Measurements from ENCODE around the gene HSPA4.
A peak's percentile ranks its signal among the peaks of the same experiment; 100 is the strongest.
"Not testable (repeated sequence)": the region's sequence is repeated elsewhere in the genome, so short reads cannot be mapped to it uniquely, and the experiment has no call there.

Gene HSPA4

DNA sequence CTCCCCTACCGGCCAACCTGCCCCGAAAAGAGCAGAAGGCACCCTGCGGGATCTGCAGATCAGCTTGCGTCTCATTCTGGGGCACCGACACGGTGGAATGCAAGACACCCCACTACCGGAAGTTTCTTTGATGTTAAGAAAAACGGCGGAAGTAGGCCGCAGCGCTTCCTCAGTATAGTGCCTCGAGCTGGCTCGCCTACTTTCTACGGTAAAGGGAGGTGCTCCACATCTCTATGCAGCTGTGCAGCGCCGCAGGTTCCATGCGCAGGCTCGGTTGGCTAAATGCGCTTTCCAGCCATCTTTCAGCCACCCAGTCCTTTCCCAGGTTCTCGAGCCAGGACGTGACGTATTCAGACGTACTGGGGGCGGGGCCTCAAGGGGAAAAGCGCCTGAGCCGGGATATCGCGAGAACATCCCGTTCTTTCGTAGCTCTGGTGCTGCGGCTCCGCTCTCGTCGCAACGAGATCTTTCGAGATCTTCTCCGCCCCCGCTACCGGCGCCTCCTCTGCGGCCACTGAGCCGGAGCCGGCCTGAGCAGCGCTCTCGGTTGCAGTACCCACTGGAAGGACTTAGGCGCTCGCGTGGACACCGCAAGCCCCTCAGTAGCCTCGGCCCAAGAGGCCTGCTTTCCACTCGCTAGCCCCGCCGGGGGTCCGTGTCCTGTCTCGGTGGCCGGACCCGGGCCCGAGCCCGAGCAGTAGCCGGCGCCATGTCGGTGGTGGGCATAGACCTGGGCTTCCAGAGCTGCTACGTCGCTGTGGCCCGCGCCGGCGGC is at the start of gene HSPA4:
TSS of gene HSPA4 (plus strand) at position 472 of the 775 bp plus-strand sequence. CDS start at position 710, 238 bp downstream.
- peak; percentile 96 for FAIRE-seq

DNA sequence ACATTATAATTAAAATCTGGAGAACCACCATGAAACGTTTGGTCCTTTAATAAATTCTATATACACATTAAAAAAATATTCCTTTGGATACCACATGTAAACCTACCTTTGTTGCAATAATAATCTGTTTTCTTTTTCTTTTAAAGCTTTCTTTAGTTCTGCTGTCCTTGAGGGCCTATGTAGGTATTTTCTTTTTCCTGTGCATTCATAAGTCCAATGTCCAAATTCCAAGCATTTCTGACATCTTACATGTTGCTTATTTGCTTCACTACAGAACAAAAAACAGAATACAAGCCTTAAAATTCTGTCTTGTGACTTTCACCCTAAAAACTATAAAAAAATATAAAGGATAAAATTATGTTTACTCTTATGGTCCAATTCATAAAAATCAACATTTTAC is 45.2 kb upstream of the HSPA4 start:
- no peak for FAIRE-seq

DNA sequence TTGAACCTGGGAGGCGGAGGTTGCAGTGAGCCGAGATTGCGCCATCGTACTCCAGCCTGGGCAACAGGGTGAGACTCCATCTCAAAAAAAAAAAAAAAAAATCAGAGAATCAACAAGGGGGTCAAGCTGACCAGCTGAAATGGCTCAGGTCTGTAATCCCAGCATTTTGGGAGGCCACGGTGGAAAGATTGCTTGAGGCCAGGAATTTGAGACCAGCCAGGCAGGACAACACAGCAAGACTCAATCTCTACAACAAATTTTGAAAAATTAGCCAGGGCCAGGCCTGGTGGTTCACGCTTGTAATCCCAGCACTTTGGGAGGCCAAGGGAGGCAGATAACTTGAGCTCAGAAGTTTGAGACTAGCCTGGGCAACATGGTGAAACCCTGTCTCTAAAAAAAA is 43.4 kb upstream of the HSPA4 start:
- FAIRE-seq: not testable (repeated sequence)

GRCh38 chr5:133015466-133015865 is 36.3 kb upstream of the HSPA4 start:
- no peak for FAIRE-seq

- no peak for FAIRE-seq
Measured at GRCh38 chr5:133017964-133018363, 33.8 kb upstream of the HSPA4 start.

DNA sequence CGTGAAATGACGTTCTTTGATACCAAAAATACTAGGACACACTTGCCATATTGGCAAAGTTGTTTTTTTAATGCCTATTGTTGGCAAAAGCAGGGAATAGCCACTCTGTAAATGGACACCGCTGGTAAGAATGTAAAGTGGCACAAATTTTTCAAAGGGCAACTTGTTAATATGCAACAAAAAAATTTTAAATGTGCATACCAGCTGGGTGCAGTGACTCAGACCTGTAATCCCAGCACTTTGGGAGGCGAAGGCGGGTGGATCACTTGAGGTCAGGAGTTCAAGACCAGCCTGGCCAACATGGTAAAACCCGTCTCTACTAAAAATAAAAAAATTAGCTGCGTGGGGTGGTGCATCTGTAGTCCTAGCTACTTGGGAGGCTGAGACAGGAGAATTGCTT is 32.3 kb upstream of the HSPA4 start:
- not testable (repeated sequence) for FAIRE-seq

- FAIRE-seq: no peak
Measured at GRCh38 chr5:133025804-133026663, 25.8 kb upstream of the HSPA4 start, which contains the start of gene ZCCHC10. Gene ZCCHC10, minus strand, starts transcription at chr5:133026549. Its CDS starts 12 bp downstream, at chr5:133026537.

DNA sequence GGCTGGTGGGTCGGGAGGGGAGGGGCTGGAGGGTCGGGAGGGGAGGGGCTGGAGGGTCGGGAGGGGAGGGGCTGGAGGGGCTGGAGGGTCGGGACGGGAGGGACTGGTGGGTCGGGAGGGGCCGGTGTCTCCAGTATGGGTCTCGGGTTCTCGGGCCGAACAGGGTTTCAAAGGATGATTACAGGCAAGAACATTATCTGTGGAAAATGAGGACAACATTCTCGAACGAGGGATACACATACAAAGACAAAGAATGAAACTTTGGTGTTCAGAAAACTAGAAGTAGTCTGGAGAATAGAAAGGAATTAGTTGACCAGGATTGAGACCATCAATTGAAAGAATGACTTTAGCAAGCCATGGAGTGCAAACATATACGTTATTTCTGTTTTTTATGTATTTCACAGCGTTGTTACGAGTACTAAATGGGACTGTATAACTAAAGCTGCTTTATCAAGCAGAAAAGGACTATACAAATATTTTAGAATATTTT is 25.1 kb upstream of the HSPA4 start:
- no peak for FAIRE-seq

GRCh38 chr5:133029416-133029815 is 22.4 kb upstream of the HSPA4 start:
- no peak for FAIRE-seq

DNA sequence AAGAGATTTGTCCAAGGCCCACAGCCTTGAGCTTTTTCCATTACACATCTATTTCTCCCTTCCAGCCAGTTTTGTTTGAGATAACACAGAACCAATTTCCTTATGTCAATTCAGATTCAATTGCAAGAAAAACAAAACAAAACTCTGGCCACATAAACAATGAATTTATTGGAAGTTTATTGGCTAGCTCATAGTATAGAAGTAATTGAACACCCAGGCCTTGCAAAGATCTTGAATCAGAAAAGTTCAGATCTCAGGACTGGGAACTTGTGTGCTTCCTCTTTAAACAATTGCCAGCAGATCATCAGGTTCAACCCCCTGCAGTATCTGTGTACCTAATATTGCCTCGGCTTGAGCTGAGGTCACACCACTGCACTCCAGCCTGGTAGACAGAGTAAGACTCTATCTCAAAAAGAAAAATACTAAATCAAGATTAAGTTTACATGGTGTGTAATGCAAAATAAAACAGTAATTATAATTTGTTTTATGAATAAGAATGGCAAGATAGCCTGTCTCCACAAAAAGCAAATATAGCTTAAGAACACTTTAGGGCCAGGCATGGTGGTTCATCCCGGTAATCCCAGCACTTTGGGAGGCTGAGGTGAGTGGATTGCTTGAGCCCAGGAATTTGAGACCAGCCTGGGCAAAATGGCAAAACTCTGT is 21.3 kb upstream of the HSPA4 start:
- no peak for FAIRE-seq

- no peak for FAIRE-seq
Measured at GRCh38 chr5:133032852-133033742, 18.7 kb upstream of the HSPA4 start.

DNA sequence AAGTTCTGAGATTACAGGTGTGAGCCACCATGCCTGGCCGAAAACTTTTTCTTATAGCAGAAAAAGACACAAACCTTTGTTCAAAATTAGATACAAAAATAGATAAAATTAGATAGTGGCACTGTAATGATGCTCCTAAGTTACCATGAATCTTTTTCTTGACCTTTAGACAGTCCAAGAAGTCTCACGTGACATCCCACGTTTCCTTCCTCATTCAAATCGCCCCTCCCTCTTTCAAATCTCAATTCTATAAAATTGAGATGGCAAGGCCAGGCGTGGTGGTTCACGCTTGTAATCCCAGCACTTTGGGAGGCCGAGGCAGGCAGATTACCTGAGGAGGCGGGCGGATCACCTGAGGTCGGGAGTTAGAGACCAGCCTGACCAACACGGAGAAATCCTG is 17.7 kb upstream of the HSPA4 start:
- no peak for FAIRE-seq

GRCh38 chr5:133035224-133035623 is 16.6 kb upstream of the HSPA4 start:
- FAIRE-seq: no peak

DNA sequence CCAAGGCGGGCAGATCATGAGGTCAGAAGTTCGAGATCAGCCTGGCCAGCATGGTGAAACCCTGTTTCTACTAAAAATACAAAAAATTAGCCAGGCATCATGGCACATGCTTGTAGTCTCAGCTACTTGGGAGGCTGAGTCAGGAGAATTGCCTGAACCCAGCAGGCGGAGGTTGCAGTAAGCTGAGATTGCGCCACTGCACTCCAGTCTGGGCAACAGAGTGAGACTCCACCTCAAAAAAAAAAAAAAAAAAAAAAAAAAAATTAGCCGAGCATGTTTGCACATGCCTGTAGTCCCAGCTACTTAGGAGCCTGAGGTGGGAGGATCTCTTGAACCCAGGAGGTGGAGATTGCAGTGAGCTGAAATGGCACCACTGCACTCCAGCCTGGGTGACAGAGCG is 15.1 kb upstream of the HSPA4 start:
- FAIRE-seq: not testable (repeated sequence)

- FAIRE-seq: no peak
Measured at GRCh38 chr5:133041157-133041784, 10.5 kb upstream of the HSPA4 start.

GRCh38 chr5:133041910-133042309 is 9.9 kb upstream of the HSPA4 start:
- FAIRE-seq: no peak

GRCh38 chr5:133046560-133046959 is 5.3 kb upstream of the HSPA4 start:
- not testable (repeated sequence) for FAIRE-seq

DNA sequence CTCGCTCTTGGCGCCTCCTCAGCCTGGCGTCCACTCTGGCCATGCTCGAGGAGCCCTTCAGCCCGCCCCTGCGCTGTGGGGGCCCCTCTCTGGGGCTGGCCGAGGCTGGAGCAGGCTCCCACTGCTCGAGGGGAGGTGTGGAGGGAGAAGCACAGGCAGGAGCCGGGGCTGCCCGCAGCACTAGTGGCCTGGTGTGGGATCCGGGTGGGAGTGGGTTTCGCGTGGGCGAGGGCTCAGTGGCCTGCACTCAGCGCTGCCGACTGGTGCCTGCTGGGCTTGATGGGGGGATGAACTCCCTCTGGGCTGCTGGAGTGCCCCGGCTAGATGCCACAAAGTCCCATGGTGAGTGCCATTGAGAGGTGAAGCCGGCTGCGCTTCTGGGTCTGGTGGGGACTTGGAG is 4.4 kb upstream of the HSPA4 start:
- FAIRE-seq: no peak

- FAIRE-seq: no peak
Measured at GRCh38 chr5:133048993-133049725, 2.7 kb upstream of the HSPA4 start.

DNA sequence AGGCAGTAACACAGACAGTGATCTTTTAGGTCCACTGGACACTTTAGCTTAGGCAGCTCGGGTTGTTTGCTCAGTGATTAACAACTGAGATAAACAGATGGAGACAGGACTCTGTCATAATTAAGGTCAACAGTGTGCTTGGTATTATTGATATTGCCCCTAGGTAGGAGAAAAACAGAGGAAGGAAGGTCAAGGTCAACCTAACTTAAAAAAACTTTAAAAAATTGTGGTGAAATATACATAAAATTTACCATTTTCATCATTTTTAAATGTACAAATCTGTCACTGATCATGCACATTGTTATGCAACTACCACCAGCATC is 2.1 kb upstream of the HSPA4 start:
- no peak for FAIRE-seq

GRCh38 chr5:133050521-133050920 is 1.3 kb upstream of the HSPA4 start:
- FAIRE-seq: no peak

All from G401.6 (cell line).